Common myeloid progenitor, CD34-positive (primary cell): ENCODE measurements around the gene IDI1.
"Not testable (repeated sequence)": the region's sequence is repeated elsewhere in the genome, so short reads cannot be mapped to it uniquely, and the experiment has no call there.

Experiments used
- CTCF ChIA-PET: fragments of 350-600 bp; sonication (Branson Sonifier 250); formaldehyde crosslinking; loops from one replicate; lab custom pipeline; 2021; ENCODE audit warnings: antibody characterized with exemption; lab: Charles Lee
- POLR2A ChIA-PET: fragments of 350-600 bp; sonication (Branson Sonifier 250); formaldehyde crosslinking; loops from one replicate; lab custom pipeline; 2021; ENCODE audit warnings: antibody characterized with exemption; lab: Charles Lee
- DNase-seq, 3 donors: peaks; one replicate each; pipeline versions ENCODE4 v3.0.0 to v3.0.0-alpha.2; 2013
- H3K27ac ChIP-seq, 2 experiments: 1 replicate in 1 of 2; 2 replicates in 1 of 2; pipeline ENCODE4 v1.7.0; 2013; ENCODE audit warnings: inconsistent platforms in 2 of 2, low read length in 2 of 2, mild to moderate bottlenecking in 2 of 2, low read depth in 1 of 2, moderate library complexity in 1 of 2; ENCODE audit not compliant: severe bottlenecking in 2 of 2, insufficient read depth in 1 of 2, poor library complexity in 1 of 2
- H3K27me3 ChIP-seq, 5 experiments: replicated peaks in 2 of 5; 1 replicate in 3 of 5; 2 replicates in 2 of 5; pipeline versions ENCODE4 v1.6.1 to v1.7.0; 2013; ENCODE audit warnings: low read length in 4 of 5, mild to moderate bottlenecking in 2 of 5, moderate library complexity in 2 of 5, inconsistent platforms in 1 of 5; ENCODE audit not compliant: insufficient read depth in 5 of 5, control insufficient read depth in 4 of 5
- H3K36me3 ChIP-seq, 4 experiments: 1 replicate in 2 of 4; 2 replicates in 2 of 4; pipeline versions ENCODE4 v1.6.1 to v1.7.0; 2013; ENCODE audit warnings: low read length in 3 of 4, control low read depth in 1 of 4, mild to moderate bottlenecking in 1 of 4; ENCODE audit not compliant: control insufficient read depth in 4 of 4, insufficient read depth in 4 of 4
- H3K4me1 ChIP-seq, 4 experiments: 1 replicate in 3 of 4; 2 replicates in 1 of 4; pipeline versions ENCODE4 v1.6.1 to v1.7.1; 2013; ENCODE audit warnings: low read length in 3 of 4, mild to moderate bottlenecking in 3 of 4, control low read depth in 1 of 4, inconsistent platforms in 1 of 4, moderate library complexity in 1 of 4; ENCODE audit not compliant: control insufficient read depth in 4 of 4, insufficient read depth in 4 of 4; ENCODE audit errors: control extremely low read depth in 1 of 4
- H3K4me3 ChIP-seq, 7 experiments: 1 replicate in 4 of 7; 2 replicates in 3 of 7; pipeline versions ENCODE4 v1.5.1 to v1.7.0; 2013; ENCODE audit warnings: mild to moderate bottlenecking in 7 of 7, low read length in 6 of 7, moderate library complexity in 6 of 7, inconsistent platforms in 2 of 7, low read depth in 2 of 7, control low read depth in 1 of 7; ENCODE audit not compliant: insufficient read depth in 4 of 7, control insufficient read depth in 1 of 7; ENCODE audit errors: extremely low read depth in 1 of 7
- H3K9me3 ChIP-seq, 5 experiments: 1 replicate in 4 of 5; 2 replicates in 1 of 5; pipeline versions ENCODE4 v1.6.1 to v1.7.1; 2013; ENCODE audit warnings: low read length in 4 of 5, mild to moderate bottlenecking in 2 of 5, inconsistent platforms in 1 of 5, low read depth in 1 of 5, moderate library complexity in 1 of 5; ENCODE audit not compliant: control insufficient read depth in 4 of 5, insufficient read depth in 2 of 5; ENCODE audit errors: control extremely low read depth in 1 of 5
- WGBS: methylation state at CpG from one replicate; pipeline ENCODE4 v1.1.5; 2013; ENCODE audit not compliant: insufficient coverage; 5-methylcytosine and 5-hydroxymethylcytosine counted together

IDI1 gene

GRCh38 chr10:1040133-1040532, 8.8 kb downstream of the IDI1 start:
- ChIA-PET CTCF (no interaction called here), POLR2A (no interaction called here)
- H3K36me3 ChIP-seq = peaks cover 6 to 57% (median 29%) of the 10 kb centered on the region in 4 experiments

GRCh38 chr10:1038769-1039168, 10.2 kb downstream of the IDI1 start:
- H3K27me3 ChIP-seq, CTCF ChIA-PET, H3K4me1 ChIP-seq, POLR2A ChIA-PET, H3K9me3 ChIP-seq, DNase-seq, H3K27ac ChIP-seq, H3K4me3 ChIP-seq: not testable (repeated sequence)
- 78% methylated on average over 3 of the region's 20 CpGs for WGBS
- H3K36me3 ChIP-seq = peaks cover 6 to 49% (median 29%) of the 10 kb centered on the region in 4 experiments

More at GRCh38 chr10:1040133-1040532, 8.8 kb downstream of the IDI1 start:
- Histone ChIP-seq H3K27me3 (no peaks in the 10 kb centered on the region), H3K4me1 (peaks cover 11 to 23% (median 18%) of the 10 kb centered on the region in 4 experiments), H3K4me3 (no peak overlapping the region), H3K9me3 (no peaks in the 10 kb centered on the region), H3K27ac (no peak overlapping the region)
- WGBS = 92% methylated on average over 2 of the region's 3 CpGs
- DNase-seq = no peak

- Histone ChIP-seq H3K36me3 (peaks cover 3 to 38% (median 22%) of the 10 kb centered on the region in 4 experiments), H3K27me3 (no peaks in the 10 kb centered on the region), H3K27ac (no peak overlapping the region), H3K4me3 (no peak overlapping the region), H3K9me3 (no peaks in the 10 kb centered on the region), H3K4me1 (no peaks in the 10 kb centered on the region)
- CTCF ChIA-PET = interaction anchor here (1.2 kb wide), 1 partner anchor 20 kb away, joined by 3 read pairs; no protein-coding TSS in a partner anchor
- POLR2A ChIA-PET = no interaction called here
- DNase-seq = no peak
- 95% methylated on average over 8 of the region's 11 CpGs for WGBS
Observed at GRCh38 chr10:1037098-1037497, 11.8 kb downstream of the IDI1 start.

- DNase-seq = no peak
- no peak overlapping the region for H3K27ac ChIP-seq
Observed at GRCh38 chr10:1036341-1036791, 12.6 kb downstream of the IDI1 start.

GRCh38 chr10:1035201-1035600, 13.7 kb downstream of the IDI1 start:
- Histone ChIP-seq H3K4me1 (no peaks in the 10 kb centered on the region), H3K27ac (no peak overlapping the region), H3K36me3 (peaks cover 0 to 19% (median 14%) of the 10 kb centered on the region in 4 experiments), H3K9me3 (no peaks in the 10 kb centered on the region), H3K4me3 (no peak overlapping the region), H3K27me3 (no peaks in the 10 kb centered on the region)
- DNase-seq = no peak
- WGBS = 90% methylated on average over 4 of the region's 6 CpGs
- ChIA-PET POLR2A (no interaction called here), CTCF (interaction anchor here (1.1 to 1.5 kb wide), 2 partner anchors 8 to 85 kb away, joined by 3 read pairs; no protein-coding TSS in a partner anchor)

More at GRCh38 chr10:1036341-1036791, 12.6 kb downstream of the IDI1 start:
- Histone ChIP-seq H3K4me3 (no peak overlapping the region), H3K4me1 (no peaks in the 10 kb centered on the region), H3K9me3 (no peaks in the 10 kb centered on the region), H3K36me3 (peaks cover 3 to 31% (median 20%) of the 10 kb centered on the region in 4 experiments), H3K27me3 (no peaks in the 10 kb centered on the region)
- ChIA-PET CTCF (interaction anchor here (0.7 to 1.5 kb wide), 3 partner anchors 10 to 20 kb away, joined by 3 read pairs; no protein-coding TSS in a partner anchor), POLR2A (interaction anchor here (0.8 kb wide), 1 partner anchor 12 kb away, joined by 3 read pairs; no protein-coding TSS in a partner anchor)
- 93% methylated on average over 13 of the region's 14 CpGs for WGBS

GRCh38 chr10:1034758-1035157, 14.2 kb downstream of the IDI1 start:
- WGBS = no CpG with 5 or more reads among the region's 3 CpGs
- Histone ChIP-seq H3K36me3 (peaks cover 0 to 15% (median 11%) of the 10 kb centered on the region in 4 experiments), H3K9me3 (no peaks in the 10 kb centered on the region), H3K4me3 (no peak overlapping the region), H3K4me1 (no peaks in the 10 kb centered on the region), H3K27me3 (no peaks in the 10 kb centered on the region), H3K27ac (no peak overlapping the region)
- no peak for DNase-seq
- ChIA-PET CTCF (interaction anchor here (1.1 to 1.5 kb wide), 2 partner anchors 8 to 85 kb away, joined by 3 read pairs; no protein-coding TSS in a partner anchor), POLR2A (no interaction called here)

- POLR2A ChIA-PET = no interaction called here
- H3K4me1 ChIP-seq = no peaks in the 10 kb centered on the region
- no peak overlapping the region for H3K27ac ChIP-seq
- WGBS = no CpG with 5 or more reads among the region's 1 CpG
- CTCF ChIA-PET = no interaction called here
- peaks cover 0 to 9% (median 5%) of the 10 kb centered on the region in 4 experiments for H3K36me3 ChIP-seq
- no peak for DNase-seq
- no peaks in the 10 kb centered on the region for H3K27me3 ChIP-seq
- no peak overlapping the region for H3K4me3 ChIP-seq
- no peaks in the 10 kb centered on the region for H3K9me3 ChIP-seq
Observed at GRCh38 chr10:1033601-1034000, 15.3 kb downstream of the IDI1 start.
